Stimulated activated effector memory CD8-positive, alpha-beta T cell treated with anti-CD3 and anti-CD28 coated beads, Interleukin-12 subunit alpha, Interleukin-12 subunit beta, amount 100 ng/mL, for 72 hours (primary cell): ENCODE data around the gene SLC25A31.

ENCODE experiments used
- ATAC-seq: fragments of 150-1000 bp; cut with Tn5 transposase; 2 replicates; pipeline ENCODE4 v1.10.0; 2021
- DNase-seq, 2 donors: peaks; one replicate each; pipeline ENCODE4 v3.0.0; 2021 to 2022; ENCODE audit warnings: low spot score in 2 of 2
- H3K27ac Mint-ChIP-seq: one replicate; pipeline ENCODE4 v1.8.0; 2022; ENCODE audit warnings: mild to moderate bottlenecking, mixed read lengths
- H3K36me3 Mint-ChIP-seq: one replicate; pipeline ENCODE4 v1.8.0; 2022; ENCODE audit warnings: mild to moderate bottlenecking, mixed read lengths
- H3K4me1 Mint-ChIP-seq: one replicate; pipeline ENCODE4 v1.8.0; 2022; ENCODE audit warnings: mixed read lengths
- H3K4me3 Mint-ChIP-seq: one replicate; pipeline ENCODE4 v1.8.0; 2022; ENCODE audit warnings: mild to moderate bottlenecking, mixed read lengths
- H3K9me3 Mint-ChIP-seq: one replicate; pipeline ENCODE4 v1.8.0; 2022; ENCODE audit warnings: mixed read lengths

Gene SLC25A31

GRCh38 chr4:127791391-127791790 lies 61.2 kb downstream of the SLC25A31 start:
- DNase-seq: no peak
- Mint-ChIP-seq H3K4me1 (no peaks in the 10 kb centered on the region), H3K36me3 (no peaks in the 10 kb centered on the region), H3K9me3 (no peaks in the 10 kb centered on the region), H3K27ac (no peak overlapping the region), H3K4me3 (no peak overlapping the region)
- ATAC-seq: no peak

DNA sequence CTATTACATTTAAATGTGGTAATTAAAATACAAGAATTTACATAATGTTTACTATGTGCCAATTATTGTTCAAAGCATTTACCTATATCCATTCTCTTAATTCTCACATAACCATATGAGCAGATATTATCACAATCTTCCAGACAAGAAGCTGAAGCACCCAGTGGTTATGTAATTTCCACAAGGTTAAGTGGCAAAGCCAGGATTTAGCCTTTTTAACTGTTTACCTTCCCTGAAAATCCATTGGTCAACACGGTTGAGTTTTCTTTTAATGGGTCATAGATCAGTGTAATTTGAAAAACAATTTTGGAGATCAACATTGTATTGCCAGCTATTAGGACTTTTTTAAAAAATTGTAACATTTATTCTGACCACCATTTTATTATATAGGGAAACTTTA lies 63.3 kb downstream of the SLC25A31 start:
- H3K4me1 Mint-ChIP-seq: no peaks in the 10 kb centered on the region
- H3K36me3 Mint-ChIP-seq: no peaks in the 10 kb centered on the region
- no peak overlapping the region for H3K4me3 Mint-ChIP-seq
- no peak overlapping the region for H3K27ac Mint-ChIP-seq
- no peak for ATAC-seq
- DNase-seq: no peak
- H3K9me3 Mint-ChIP-seq: peaks cover 2% of the 10 kb centered on the region

GRCh38 chr4:127799711-127800110 lies 69.5 kb downstream of the SLC25A31 start:
- DNase-seq: no peak
- no peaks in the 10 kb centered on the region for H3K36me3 Mint-ChIP-seq
- H3K9me3 Mint-ChIP-seq: peaks cover 2% of the 10 kb centered on the region
- ATAC-seq: no peak
- H3K27ac Mint-ChIP-seq: no peak overlapping the region
- H3K4me1 Mint-ChIP-seq: no peaks in the 10 kb centered on the region
- no peak overlapping the region for H3K4me3 Mint-ChIP-seq

- DNase-seq: no peak
- no peaks in the 10 kb centered on the region for H3K9me3 Mint-ChIP-seq
- no peaks in the 10 kb centered on the region for H3K4me1 Mint-ChIP-seq
- H3K4me3 Mint-ChIP-seq: no peak overlapping the region
- H3K36me3 Mint-ChIP-seq: no peaks in the 10 kb centered on the region
- H3K27ac Mint-ChIP-seq: no peak overlapping the region
- ATAC-seq: no peak
Measured at GRCh38 chr4:127809173-127809800, 79.1 kb downstream of the SLC25A31 start.

DNA sequence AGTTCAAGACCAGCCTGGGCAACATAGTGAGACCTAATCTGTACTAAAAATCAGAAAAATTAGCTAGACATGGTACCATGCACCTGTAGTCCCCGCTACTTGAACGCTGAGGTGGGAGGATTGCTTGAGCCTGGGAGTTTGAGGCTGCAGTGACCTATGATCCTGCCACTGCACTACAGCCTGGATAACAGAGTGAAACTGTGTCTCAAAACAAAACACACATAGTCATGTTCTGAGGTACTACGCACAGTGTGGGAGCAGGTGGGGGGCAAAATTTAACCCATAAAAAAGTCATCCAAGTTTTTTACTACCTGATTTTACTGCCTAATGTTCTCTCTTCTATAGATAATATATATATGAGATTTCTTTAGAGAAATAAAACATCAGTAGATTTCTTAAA lies 80.4 kb downstream of the SLC25A31 start:
- H3K36me3 Mint-ChIP-seq: no peaks in the 10 kb centered on the region
- no peaks in the 10 kb centered on the region for H3K4me1 Mint-ChIP-seq
- ATAC-seq (no peak), DNase-seq (no peak)
- H3K27ac Mint-ChIP-seq: no peak overlapping the region
- no peak overlapping the region for H3K4me3 Mint-ChIP-seq
- H3K9me3 Mint-ChIP-seq: no peaks in the 10 kb centered on the region

DNA sequence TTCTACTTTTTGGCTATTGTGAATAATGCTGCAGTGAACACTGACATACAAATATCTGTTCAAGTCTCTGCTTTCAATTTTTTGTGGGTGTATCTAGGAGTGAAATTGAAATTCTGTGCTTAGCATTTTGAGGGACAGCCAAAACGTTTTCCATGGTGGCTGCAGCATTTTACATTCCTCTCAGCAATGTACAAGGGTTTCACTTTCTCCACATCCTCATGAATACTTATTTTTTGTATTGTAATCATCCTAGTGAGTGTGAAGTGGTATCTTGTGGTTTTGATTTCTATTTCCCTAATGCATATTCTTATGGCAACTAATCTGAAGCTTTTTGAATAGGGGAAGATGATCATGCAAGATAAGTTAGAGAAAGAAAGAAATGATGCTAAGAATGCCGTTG lies 92.2 kb downstream of the SLC25A31 start:
- H3K4me3 Mint-ChIP-seq: no peak overlapping the region
- DNase-seq: no peak
- H3K27ac Mint-ChIP-seq: no peak overlapping the region
- no peaks in the 10 kb centered on the region for H3K4me1 Mint-ChIP-seq
- no peaks in the 10 kb centered on the region for H3K36me3 Mint-ChIP-seq
- ATAC-seq: no peak
- H3K9me3 Mint-ChIP-seq: no peaks in the 10 kb centered on the region
